ENCODE data around the gene PDHA2. TPM values are rescaled to one million over a fixed set of nuclear protein-coding genes. Genes with fewer than 3 reads are reported as not detected.
"Not testable (repeated sequence)": the region's sequence is repeated elsewhere in the genome, so short reads cannot be mapped to it uniquely, and the experiment has no call there.

Gene PDHA2
- total RNA-seq, 6 experiments from 2014 or later = not detected

GRCh38 chr4:95850161-95850560 lies 10.3 kb downstream of the PDHA2 start:
- TF ChIP-seq CTCF (IDR thresholded peaks at IDR 0.05) = no peak
- H3K9me3 Mint-ChIP-seq = peaks cover 19% of the 10 kb centered on the region

GRCh38 chr4:95857761-95858160 lies 17.9 kb downstream of the PDHA2 start:
- TF ChIP-seq CTCF (IDR thresholded peaks at IDR 0.05) = no peak
- H3K4me3 Mint-ChIP-seq = no peak overlapping the region
- H3K36me3 Mint-ChIP-seq (ENCODE audit: low read depth) = no peaks in the 10 kb centered on the region
- H3K4me1 Mint-ChIP-seq (ENCODE audit: low read depth) = no peaks in the 10 kb centered on the region
- H3K27ac Mint-ChIP-seq = no peak overlapping the region
- DNase-seq = no peak
- peaks cover 37% of the 10 kb centered on the region for H3K9me3 Mint-ChIP-seq
- no peaks in the 10 kb centered on the region for H3K27me3 Mint-ChIP-seq (ENCODE audit: insufficient read depth)

More at GRCh38 chr4:95850161-95850560, 10.3 kb downstream of the PDHA2 start:
- Mint-ChIP-seq H3K36me3 (ENCODE audit: low read depth) (no peaks in the 10 kb centered on the region), H3K27ac (no peak overlapping the region), H3K4me1 (ENCODE audit: low read depth) (no peaks in the 10 kb centered on the region), H3K27me3 (ENCODE audit: insufficient read depth) (no peaks in the 10 kb centered on the region), H3K4me3 (no peak overlapping the region)
- no peak for DNase-seq

- no peaks in the 10 kb centered on the region for H3K4me1 Mint-ChIP-seq (ENCODE audit: low read depth)
- H3K4me3 Mint-ChIP-seq = no peak overlapping the region
- peaks cover 5% of the 10 kb centered on the region; the same call in 1 of the 2 replicates for H3K36me3 Mint-ChIP-seq (ENCODE audit: low read depth)
- peaks cover 49% of the 10 kb centered on the region for H3K9me3 Mint-ChIP-seq
- TF ChIP-seq CTCF (IDR thresholded peaks at IDR 0.05) = no peak
- DNase-seq = no peak
- no peak overlapping the region for H3K27ac Mint-ChIP-seq
- no peaks in the 10 kb centered on the region for H3K27me3 Mint-ChIP-seq (ENCODE audit: insufficient read depth)
Observed at GRCh38 chr4:95867919-95868318, 28.0 kb downstream of the PDHA2 start.

GRCh38 chr4:95869414-95869813 lies 29.5 kb downstream of the PDHA2 start:
- H3K4me1 Mint-ChIP-seq (ENCODE audit: low read depth); H3K4me3 Mint-ChIP-seq; DNase-seq; H3K36me3 Mint-ChIP-seq (ENCODE audit: low read depth); H3K27me3 Mint-ChIP-seq (ENCODE audit: insufficient read depth); H3K27ac Mint-ChIP-seq: not testable (repeated sequence)
- peaks cover 41% of the 10 kb centered on the region for H3K9me3 Mint-ChIP-seq

GRCh38 chr4:95869961-95870500 lies 30.1 kb downstream of the PDHA2 start:
- no peak for DNase-seq
- no peak for TF ChIP-seq CTCF (IDR thresholded peaks at IDR 0.05)
- Mint-ChIP-seq H3K36me3 (ENCODE audit: low read depth) (peaks cover 5% of the 10 kb centered on the region; the same call in 1 of the 2 replicates), H3K4me1 (ENCODE audit: low read depth) (no peaks in the 10 kb centered on the region), H3K27ac (no peak overlapping the region), H3K4me3 (no peak overlapping the region), H3K9me3 (peaks cover 42% of the 10 kb centered on the region), H3K27me3 (ENCODE audit: insufficient read depth) (no peaks in the 10 kb centered on the region)

GRCh38 chr4:95877636-95878035 lies 37.7 kb downstream of the PDHA2 start:
- Mint-ChIP-seq H3K9me3 (peaks cover 24% of the 10 kb centered on the region), H3K4me1 (ENCODE audit: low read depth) (no peaks in the 10 kb centered on the region), H3K36me3 (ENCODE audit: low read depth) (no peaks in the 10 kb centered on the region), H3K4me3 (no peak overlapping the region), H3K27me3 (ENCODE audit: insufficient read depth) (no peaks in the 10 kb centered on the region), H3K27ac (no peak overlapping the region)
- DNase-seq = no peak
- TF ChIP-seq CTCF (IDR thresholded peaks at IDR 0.05) = no peak
